Activated T-cell treated with anti-CD3 and anti-CD28 coated beads, Interleukin-2, amount 50 U/mL, for 48 hours (primary cell): ENCODE results near the gene CDHR2.
A peak's percentile ranks its signal among the peaks of the same experiment; 100 is the strongest.
"Not testable (repeated sequence)": the region's sequence is repeated elsewhere in the genome, so short reads cannot be mapped to it uniquely, and the experiment has no call there.

Experiments used
- DNase-seq, 2 experiments: peaks; one replicate each; pipeline ENCODE4 v3.0.0-alpha.2; 2020

The CDHR2 gene

DNA sequence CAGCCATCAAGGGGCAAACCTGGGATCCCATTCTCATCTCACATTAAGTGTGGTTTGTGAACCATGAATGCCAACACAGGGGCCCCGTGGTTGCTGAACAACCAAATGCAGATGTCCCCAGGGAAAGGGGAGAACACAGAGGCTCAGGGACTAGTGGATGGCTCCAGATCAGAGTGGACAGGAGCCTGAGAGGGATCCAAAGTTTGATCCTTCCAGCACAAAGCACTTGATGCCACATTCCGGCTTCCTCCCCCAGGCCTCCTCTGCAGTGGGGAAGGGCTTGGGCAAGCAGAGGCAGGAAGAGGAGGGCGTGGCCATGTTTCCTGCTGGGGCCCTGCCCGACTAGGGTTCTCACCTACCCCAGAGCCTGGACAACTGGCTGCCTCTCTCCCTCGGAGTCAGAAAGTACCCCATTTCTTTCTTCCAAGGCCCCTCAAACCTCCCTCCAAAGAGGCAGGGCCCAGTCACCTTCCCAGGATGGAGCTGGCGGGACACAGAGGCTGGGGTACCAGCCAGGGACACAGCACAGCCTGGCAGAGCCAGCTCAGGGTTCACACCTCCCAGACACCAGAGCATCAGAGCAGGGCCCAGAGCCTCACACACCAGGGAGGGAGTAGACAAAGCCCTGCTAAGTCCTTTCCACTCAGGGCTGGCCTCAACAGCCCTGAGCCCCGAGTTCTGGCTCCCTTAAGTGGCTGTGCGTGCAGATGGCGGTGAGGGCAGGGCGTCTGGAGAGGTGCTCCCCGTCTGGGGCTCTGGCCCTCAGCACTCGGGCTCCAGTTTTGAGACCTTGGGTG is 7.6 kb upstream of the CDHR2 start:
- peak; percentile 79 to 83 for DNase-seq

DNA sequence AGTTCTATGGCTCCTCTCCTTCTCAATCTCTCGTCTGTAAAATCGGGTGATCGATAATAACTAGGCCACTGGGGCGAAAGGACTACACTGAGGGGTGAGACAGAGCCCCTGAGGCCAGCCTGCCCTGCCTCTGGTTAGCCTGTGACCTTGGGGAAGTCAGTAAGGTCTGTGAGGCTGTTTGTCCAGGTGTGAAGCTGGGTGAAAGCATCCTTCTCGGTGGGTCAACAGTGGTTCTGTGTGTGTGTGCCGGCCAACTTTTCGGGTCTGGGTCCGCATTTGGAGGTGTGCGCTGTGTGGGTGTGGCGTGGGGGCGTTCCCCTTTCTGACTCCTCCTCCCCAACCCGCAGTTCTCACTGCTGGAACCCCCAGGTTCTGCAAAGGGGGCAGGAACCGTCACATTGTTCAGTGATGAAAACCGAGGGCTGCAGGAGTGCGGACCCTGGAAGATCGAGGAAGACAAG is 7.0 kb upstream of the CDHR2 start:
- peak; percentile 84 to 86 for DNase-seq

GRCh38 chr5:176542596-176543427 is 6.3 kb upstream of the CDHR2 start:
- peak in 1 of 2 experiments; percentile 65 for DNase-seq

DNA sequence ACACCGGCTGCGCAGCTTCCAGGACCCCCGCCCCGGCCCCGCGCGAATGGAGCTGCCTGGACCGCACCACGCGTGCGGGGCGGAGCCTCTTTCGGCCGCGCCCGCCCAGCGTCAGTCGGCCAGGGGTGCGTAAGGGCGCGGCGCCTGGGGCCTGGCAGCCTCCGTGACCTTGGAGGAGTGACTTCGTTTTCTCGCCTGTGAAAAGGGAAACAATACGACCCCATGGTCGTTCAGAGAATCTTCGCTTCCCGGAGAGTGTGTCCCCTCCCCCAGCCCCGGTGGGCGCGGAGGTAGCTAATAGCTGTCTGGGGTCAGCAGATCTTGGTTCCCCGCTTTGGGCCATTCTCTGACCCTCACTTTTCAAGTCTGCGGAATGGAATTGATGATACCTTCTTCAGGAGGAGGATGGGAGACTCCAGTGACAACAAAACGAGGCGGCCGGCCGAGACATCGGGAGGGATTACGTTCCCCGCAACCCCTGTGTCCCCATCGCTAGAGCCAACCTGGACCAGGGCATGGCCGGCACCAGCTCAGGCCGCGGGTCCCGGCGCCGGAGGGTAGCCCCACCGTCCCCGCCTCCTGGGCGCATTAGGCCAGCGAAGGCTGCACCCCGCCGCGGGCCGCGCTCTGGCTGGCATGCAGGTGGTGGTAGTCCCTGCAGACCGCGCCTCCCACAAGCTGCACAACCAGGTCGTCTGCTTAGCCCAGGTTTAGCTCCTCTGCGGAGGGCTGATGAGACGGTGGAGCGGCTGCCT is 5.5 kb upstream of the CDHR2 start:
- DNase-seq: peak; percentile 84 to 88

- no peak for DNase-seq
Measured at GRCh38 chr5:176545388-176545736, 3.8 kb upstream of the CDHR2 start.

DNA sequence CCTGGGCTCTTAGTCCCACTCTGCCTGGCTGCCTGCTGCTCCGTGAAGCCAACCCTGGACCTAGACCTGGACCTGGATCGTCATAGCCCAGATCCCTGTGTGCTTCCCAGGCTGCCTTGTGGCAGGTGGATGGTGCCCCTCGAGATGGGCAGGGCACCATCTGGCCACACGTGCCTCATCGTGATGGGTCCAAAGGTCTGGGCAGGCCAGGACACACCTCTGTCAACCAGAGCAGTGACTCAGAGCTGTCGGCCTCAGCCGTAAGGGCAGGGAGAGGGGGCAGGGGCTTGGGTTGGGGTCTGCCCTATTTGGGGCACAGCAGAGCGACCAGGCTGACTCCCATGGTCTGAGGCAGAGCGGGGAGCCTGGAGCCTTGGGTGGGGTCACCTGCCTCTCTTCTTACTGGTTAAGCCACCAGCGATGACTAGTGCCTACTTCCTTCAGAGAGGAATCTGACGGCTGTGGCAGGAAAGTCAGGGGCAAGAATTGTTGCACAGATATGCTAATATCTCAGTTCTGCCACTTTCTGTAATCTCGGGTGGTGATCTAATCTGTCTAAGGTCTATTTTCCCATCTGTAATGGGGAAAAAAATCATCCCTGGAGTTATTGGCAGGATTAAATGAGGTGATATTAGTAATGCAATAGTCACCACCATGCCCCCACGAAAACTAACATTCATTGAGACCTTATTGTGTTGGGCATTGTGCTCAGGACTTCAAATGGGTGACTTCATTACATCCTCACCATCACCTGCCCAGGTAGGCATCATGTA is 3.2 kb upstream of the CDHR2 start:
- DNase-seq: no peak

- no peak for DNase-seq
Measured at GRCh38 chr5:176547802-176548201, 1.3 kb upstream of the CDHR2 start.

- no peak for DNase-seq
Measured at GRCh38 chr5:176549871-176550270, 729 bp downstream of the CDHR2 start.

- no peak for DNase-seq
Measured at GRCh38 chr5:176550275-176550831, 1.2 kb downstream of the CDHR2 start.

DNA sequence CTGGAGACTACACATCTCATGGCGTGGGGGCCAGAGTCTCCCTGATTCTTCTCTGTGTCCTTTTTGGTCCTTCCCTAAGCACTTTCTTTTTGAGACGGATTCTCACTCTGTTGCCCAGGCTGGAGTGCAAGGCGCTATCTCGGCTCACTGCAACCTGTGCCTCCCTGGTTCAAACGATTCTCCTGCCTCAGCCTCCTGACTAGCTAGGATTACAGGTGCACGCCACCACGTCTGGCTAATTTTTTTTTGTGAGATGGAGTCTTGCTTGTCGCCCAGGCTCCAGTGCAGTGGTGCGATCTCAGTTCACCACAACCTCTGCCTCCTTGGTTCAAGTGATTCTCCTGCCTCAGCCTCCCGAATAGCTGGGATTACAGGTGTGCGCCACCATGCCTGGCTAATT is 1.8 kb downstream of the CDHR2 start:
- not testable (repeated sequence) for DNase-seq

- DNase-seq: no peak
Measured at GRCh38 chr5:176552332-176552869, 3.3 kb downstream of the CDHR2 start.

GRCh38 chr5:176553260-176554085 is 4.3 kb downstream of the CDHR2 start:
- DNase-seq: no peak

GRCh38 chr5:176557846-176558245 is 8.7 kb downstream of the CDHR2 start:
- no peak for DNase-seq

DNA sequence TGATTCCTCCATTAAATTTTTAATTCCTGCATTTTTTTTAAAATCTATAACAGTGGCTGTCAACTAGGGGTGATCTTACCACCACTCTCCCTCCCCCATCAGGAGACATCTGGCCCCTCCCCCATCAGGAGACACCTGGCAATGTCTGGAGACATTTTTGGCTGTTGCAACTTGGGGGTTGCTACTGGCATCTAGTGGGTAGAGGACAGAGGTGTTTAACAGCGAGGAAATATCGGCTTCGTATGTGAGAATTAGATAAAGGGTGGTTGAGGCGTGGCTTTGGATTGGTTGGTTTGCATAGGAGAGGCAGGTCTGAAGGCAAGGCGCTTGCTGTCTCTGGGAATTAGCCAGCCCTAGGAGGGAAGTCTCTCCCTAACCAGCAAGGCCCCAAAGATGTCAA is 10.5 kb downstream of the CDHR2 start:
- no peak for DNase-seq

- DNase-seq: peak; percentile 63 to 68
Measured at GRCh38 chr5:176560364-176560763, 11.2 kb downstream of the CDHR2 start.

DNA sequence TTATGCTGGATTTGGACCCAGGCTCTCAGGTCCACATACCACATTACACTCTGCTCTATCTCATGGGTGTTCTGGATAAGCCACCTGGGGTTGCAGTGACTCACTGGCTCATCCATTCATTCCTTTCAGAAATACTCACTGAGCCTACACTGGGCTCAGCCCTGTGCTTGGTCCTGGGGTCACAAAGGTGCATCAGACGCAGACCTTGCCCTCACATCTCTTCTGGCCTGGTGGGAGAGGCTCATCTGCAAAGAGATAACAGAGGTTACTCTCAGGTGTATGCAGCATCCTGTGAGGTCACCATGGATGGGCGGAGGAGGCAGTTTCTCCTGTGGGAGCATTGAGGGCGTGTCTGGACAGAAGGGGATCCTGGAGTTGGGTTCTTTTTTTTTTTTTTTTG is 12.1 kb downstream of the CDHR2 start:
- DNase-seq: no peak

- no peak for DNase-seq
Measured at GRCh38 chr5:176562189-176562588, 13.0 kb downstream of the CDHR2 start.

DNA sequence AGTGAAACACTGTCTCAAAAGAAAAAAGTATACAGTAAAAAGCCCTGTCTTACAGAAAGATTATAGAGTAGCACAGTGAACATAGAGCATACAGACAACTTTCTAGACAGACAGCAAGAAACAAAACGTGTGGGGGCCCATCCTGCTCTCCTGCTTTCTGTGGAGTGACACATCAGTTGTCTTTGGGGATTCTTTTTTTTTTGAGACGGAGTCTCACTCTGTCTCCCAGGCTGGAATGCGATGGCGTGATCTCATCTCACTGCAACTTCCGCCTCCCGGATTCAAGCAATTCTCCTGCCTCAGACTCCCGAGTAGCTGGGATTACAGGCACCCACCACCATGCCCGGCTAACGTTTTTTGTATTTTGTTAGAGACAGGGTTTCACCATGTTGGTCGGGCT is 14.9 kb downstream of the CDHR2 start:
- DNase-seq: no peak

DNA sequence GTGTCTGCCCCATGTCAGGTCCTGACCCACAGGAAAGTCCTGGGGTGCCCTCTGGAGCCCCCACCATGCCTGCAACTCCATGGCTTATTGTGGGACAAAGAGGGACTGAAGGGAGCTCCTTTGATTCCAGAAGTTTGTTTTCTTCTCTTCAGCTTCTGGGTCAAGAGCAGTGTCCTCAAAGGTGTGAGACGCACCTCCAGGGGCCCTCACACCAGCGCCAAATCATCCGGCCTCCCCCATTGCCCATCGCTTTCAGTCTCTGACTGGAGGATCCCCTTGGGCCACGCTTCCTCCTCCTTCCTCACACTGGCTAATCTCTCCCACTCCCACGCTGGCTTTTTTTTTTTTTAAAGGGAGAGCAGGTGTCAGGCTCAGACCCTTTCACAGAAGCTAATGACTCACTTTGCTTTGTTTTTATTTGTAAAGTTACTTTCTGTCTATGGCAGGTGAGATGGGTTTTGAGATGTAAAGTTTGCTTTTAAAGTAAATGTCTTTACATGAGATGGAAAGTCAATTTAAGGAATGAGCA is 16.7 kb downstream of the CDHR2 start:
- DNase-seq: no peak

DNA sequence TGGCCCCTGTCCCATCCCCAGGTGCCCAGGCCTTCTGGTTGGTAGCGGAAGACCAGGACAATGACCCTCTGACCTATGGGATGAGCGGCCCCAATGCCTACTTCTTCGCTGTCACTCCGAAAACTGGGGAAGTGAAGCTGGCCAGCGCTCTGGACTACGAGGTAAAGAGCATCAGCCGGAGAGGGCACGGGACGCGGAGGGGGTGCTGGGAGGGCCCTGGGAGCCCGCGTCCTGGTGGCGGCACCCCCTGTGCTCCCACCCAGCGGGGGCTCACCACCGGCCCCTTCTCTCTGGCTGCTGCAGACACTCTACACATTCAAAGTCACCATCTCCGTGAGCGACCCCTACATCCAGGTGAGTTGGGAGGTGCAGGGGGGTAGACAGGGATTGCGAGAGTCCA is 19.5 kb downstream of the CDHR2 start:
- no peak for DNase-seq

DNA sequence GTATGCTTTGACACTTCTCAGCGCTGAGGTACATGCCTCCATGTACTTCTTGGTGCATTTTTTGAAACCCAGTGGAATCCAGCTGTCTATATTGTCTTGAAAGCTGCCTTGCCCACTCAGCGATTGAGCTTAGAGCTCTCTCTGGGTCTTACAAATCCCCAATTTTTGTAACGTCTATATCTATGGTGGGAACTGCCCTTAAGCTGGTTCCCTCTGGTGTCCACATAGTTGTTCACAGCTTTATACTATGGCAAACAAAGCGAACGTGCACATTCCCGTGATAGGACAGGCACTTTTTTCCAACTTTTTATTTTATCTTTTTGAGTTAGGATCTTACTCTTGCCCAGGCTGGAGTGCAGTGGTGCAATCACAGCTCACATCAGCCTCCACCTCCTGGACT is 20.9 kb downstream of the CDHR2 start:
- DNase-seq: no peak
